Gastroesophageal sphincter (tissue), 4 donors: ENCODE results near the gene KDM2A. TPM values are rescaled to one million over a fixed set of nuclear protein-coding genes. Genes with fewer than 3 reads are reported as not detected.

Experiments used
- ATAC-seq: fragments of 150-250 bp; one replicate; pipeline ENCODE4 v1.9.1; 2016; ENCODE audit warnings: mild to moderate bottlenecking, moderate library complexity
- H3K27ac ChIP-seq, 4 donors: fragments of 200-600 bp; sonication (generic) in 3 of 4; 1 replicate in 3 of 4; 2 replicates in 1 of 4; pipeline ENCODE4 v1.5.1; 2016 to 2019
- H3K27me3 ChIP-seq: fragments of 200-600 bp; sonication (generic); one replicate; pipeline ENCODE4 v1.5.1; 2019
- H3K36me3 ChIP-seq, 2 donors: fragments of 200-600 bp; sonication (generic); one replicate each; pipeline ENCODE4 v1.5.1; 2019; ENCODE audit warnings: control low read depth in 1 of 2
- H3K4me1 ChIP-seq, 3 donors: fragments of 200-600 bp; sonication (generic); 1 replicate in 2 of 3; 2 replicates in 1 of 3; pipeline ENCODE4 v1.5.1; 2016 to 2019; ENCODE audit warnings: control low read depth in 2 of 3
- H3K4me3 ChIP-seq, 2 donors: fragments of 200-600 bp; sonication (generic); one replicate each; pipeline ENCODE4 v1.5.1; 2019; ENCODE audit warnings: mild to moderate bottlenecking in 1 of 2, moderate library complexity in 1 of 2
- H3K9me3 ChIP-seq, 3 donors: fragments of 200-600 bp; sonication (generic); one replicate each; pipeline ENCODE4 v1.5.1; 2017 to 2019; ENCODE audit warnings: control low read depth in 2 of 3
- CTCF ChIP-seq, 4 experiments: fragments of 200-600 bp in 2 of 4; fragments of 450-650 bp in 2 of 4; sonication (generic) in 1 of 4; IDR thresholded peaks; one replicate each; pipeline ENCODE4 v1.5.1; 2017 to 2019; ENCODE audit warnings: antibody characterized with exemption in 4 of 4, mild to moderate bottlenecking in 2 of 4, moderate library complexity in 2 of 4
- EP300 ChIP-seq: sonication (generic); formaldehyde crosslinking; IDR thresholded peaks from one replicate; pipeline ENCODE4 v1.6.1; 2017; ENCODE audit warnings: antibody characterized with exemption, mild to moderate bottlenecking
- POLR2A ChIP-seq, 2 donors: fragments of 450-650 bp; IDR thresholded peaks; one replicate each; pipeline ENCODE4 v1.6.1; 2017; ENCODE audit warnings: antibody characterized with exemption in 2 of 2, mild to moderate bottlenecking in 2 of 2, moderate library complexity in 1 of 2
- POLR2AphosphoS5 ChIP-seq: sonication (generic); formaldehyde crosslinking; IDR thresholded peaks from one replicate; pipeline ENCODE4 v1.6.1; 2017; ENCODE audit warnings: antibody characterized with exemption
- WGBS, 2 donors: methylation state at CpG; one replicate each; pipeline ENCODE4 v1.1.5; 2018; ENCODE audit warnings: low coverage in 1 of 2; 5-methylcytosine and 5-hydroxymethylcytosine counted together
- total RNA-seq, 4 donors: library from RNA; depleted of rRNA; stranded (reverse); fragments of >200 nt; gene quantifications; one replicate each; pipeline ENCODE4 v1.1.0, GENCODE V29; 2016

The KDM2A gene
- total RNA-seq, 4 donors from 2014 or later = 35.4 to 68.0 (median 48.3) TPM

- peak overlapping the region in 3 of 4 donors; percentile 5 to 92 (median 45) for H3K27ac ChIP-seq
- H3K4me3 ChIP-seq = no peak overlapping the region
- TF ChIP-seq EP300 (no peak), POLR2AphosphoS5 (no peak), POLR2A (IDR thresholded peaks at IDR 0.05) (no peak), CTCF (IDR thresholded peaks at IDR 0.05) (no peak)
- peaks cover 0 to 78% (median 37%) of the 10 kb centered on the region in 3 donors for H3K4me1 ChIP-seq
- WGBS, 2 donors = 80% methylated on average over 1 of the region's 17 CpGs; no CpG with 5 or more reads in 1 of the 2 donors
- no peak for ATAC-seq
- H3K27me3 ChIP-seq = no peaks in the 10 kb centered on the region
- H3K9me3 ChIP-seq = no peaks in the 10 kb centered on the region
- H3K36me3 ChIP-seq = peaks cover 0 to 62% of the 10 kb centered on the region in 2 donors
Observed at GRCh38 chr11:67279589-67280340, 160.7 kb downstream of the KDM2A start.

DNA sequence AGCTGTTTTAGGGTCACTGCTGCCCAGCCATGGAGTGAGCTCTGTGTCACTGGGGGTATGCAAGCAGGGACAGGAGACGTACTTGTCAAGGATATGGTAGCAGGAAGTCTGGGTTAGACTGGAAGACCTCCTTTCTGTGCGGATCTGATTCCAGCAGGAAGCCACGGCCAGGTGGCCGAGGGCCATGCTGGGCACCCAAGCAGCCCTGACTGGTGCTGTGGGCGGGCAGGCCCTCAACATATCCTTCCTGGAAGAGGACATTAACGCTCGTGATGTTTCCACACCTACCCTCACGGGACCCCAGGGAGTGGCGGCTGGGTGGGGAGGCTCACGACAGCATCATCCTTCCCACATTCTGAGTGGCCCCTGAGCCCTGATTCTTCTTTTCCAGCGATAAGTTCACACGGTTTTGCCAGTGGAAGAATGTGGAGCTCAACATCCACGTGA lies 161.3 kb downstream of the KDM2A start:
- no peak for TF ChIP-seq POLR2AphosphoS5
- TF ChIP-seq EP300 = no peak
- no peak for TF ChIP-seq CTCF (IDR thresholded peaks at IDR 0.05)
- Histone ChIP-seq H3K27me3 (no peaks in the 10 kb centered on the region), H3K36me3 (peaks cover 0 to 68% of the 10 kb centered on the region in 2 donors), H3K27ac (peak overlapping the region in 3 of 4 donors; percentile 5 to 92 (median 45)), H3K9me3 (no peaks in the 10 kb centered on the region), H3K4me3 (no peak overlapping the region), H3K4me1 (peaks cover 0 to 77% (median 31%) of the 10 kb centered on the region in 3 donors)
- ATAC-seq = no peak
- WGBS, 2 donors = no CpG with 5 or more reads among the region's 13 CpGs

- peaks cover 0 to 74% of the 10 kb centered on the region in 2 donors for H3K36me3 ChIP-seq
Observed at GRCh38 chr11:67280788-67281551, 161.9 kb downstream of the KDM2A start.

GRCh38 chr11:67281552-67282150 lies 162.6 kb downstream of the KDM2A start:
- H3K36me3 ChIP-seq = peaks cover 0 to 81% of the 10 kb centered on the region in 2 donors
- TF ChIP-seq POLR2AphosphoS5 (no peak), EP300 (no peak), POLR2A (IDR thresholded peaks at IDR 0.05) (no peak), CTCF (IDR thresholded peaks at IDR 0.05) (no peak)
- peak overlapping the region in 2 of 4 donors; percentile 29 to 92 for H3K27ac ChIP-seq
- H3K4me1 ChIP-seq = peaks cover 0 to 77% (median 18%) of the 10 kb centered on the region in 3 donors
- H3K4me3 ChIP-seq = no peak overlapping the region
- no peaks in the 10 kb centered on the region for H3K9me3 ChIP-seq
- ATAC-seq = no peak
- no peaks in the 10 kb centered on the region for H3K27me3 ChIP-seq
- 100% methylated on average over 4 of the region's 27 CpGs; no CpG with 5 or more reads in 1 of the 2 donors for WGBS, 2 donors

More at GRCh38 chr11:67280788-67281551, 161.9 kb downstream of the KDM2A start:
- TF ChIP-seq EP300 (no peak), POLR2A (IDR thresholded peaks at IDR 0.05) (no peak), POLR2AphosphoS5 (no peak), CTCF (IDR thresholded peaks at IDR 0.05) (no peak)
- ATAC-seq = no peak
- Histone ChIP-seq H3K9me3 (no peaks in the 10 kb centered on the region), H3K4me1 (peaks cover 0 to 77% (median 25%) of the 10 kb centered on the region in 3 donors), H3K27me3 (no peaks in the 10 kb centered on the region), H3K4me3 (no peak overlapping the region), H3K27ac (peak overlapping the region in 3 of 4 donors; percentile 5 to 92 (median 45))
- whole genome bisulfite sequencing, 2 donors = 88% methylated on average over 12 of the region's 31 CpGs; no CpG with 5 or more reads in 1 of the 2 donors
